Stimulated activated CD4-positive, alpha-beta T cell treated with anti-CD3 and anti-CD28 coated beads, Interleukin-12 subunit alpha, Interleukin-12 subunit beta, amount 100 ng/mL, for 4 hours (primary cell): ENCODE measurements around the gene GABRG3.

Experiments
- DNase-seq: peaks from one replicate; pipeline ENCODE4 v3.0.0-alpha.2; 2020

GABRG3 gene

DNA sequence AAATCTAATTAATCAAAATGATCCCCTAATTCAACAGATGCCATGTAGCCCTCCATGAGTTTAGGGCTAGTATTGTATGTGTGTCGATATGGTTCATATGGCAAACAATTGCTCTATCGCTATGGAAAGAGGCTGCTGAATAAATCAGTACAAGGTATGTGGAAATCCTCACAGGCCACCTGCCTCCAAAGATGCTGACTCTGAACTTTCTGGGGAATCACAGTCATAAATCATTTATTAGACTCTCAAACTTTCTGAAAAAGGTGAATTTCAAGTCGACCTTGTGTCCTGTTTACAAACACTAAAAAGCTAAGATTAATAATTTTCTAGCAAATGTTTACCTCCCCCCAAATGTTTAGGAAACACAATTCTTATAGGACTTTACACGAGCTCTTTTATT is 462.6 kb downstream of the GABRG3 start:
- no peak for DNase-seq

DNA sequence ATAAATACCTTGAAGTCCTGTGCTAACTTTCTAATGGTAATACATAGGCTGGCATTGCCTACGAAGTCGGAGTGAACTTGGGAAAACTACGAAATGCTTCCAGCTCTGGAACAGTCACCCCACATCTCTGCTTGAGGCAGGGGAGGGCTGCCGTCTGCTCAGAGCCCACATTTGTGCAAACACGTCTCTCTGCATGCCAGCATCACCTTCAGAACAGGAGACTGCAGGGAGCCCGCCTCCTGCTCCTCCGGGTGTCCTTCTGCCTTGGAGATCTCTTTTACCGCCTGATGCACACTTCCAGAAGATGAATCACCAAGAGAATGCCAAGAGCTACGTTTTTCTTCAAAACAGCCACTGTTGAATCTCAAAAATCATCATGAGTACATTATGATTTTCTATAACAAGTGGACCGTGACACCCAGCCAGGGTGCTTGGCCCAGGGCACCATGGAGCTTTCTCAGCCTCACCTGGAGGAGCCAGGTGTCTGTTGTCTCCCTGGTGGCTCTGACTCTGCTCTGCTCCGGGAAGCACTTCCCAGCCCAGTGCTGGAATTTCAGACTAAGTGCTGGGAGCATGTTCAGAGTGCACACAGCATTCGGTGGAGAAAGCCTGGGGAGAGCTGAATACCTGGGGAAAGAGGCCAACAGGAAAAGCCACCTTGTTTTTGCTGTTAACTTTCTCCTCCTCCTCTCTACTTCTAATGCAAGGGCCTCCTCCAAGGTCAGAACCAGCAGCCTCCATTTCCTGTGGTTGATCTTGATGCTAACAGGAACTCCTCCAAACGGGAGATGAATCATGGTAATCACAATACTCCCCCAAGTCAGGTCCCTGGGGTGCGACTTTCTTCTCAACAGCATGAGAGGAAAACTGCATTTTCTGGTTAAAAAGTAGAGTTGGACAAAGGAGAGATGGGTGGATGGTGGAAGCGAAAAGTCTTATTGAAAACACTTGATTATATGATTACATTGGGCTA is 467.7 kb downstream of the GABRG3 start:
- no peak for DNase-seq

GRCh38 chr15:27441120-27441519 is 470.1 kb downstream of the GABRG3 start:
- DNase-seq: no peak

DNA sequence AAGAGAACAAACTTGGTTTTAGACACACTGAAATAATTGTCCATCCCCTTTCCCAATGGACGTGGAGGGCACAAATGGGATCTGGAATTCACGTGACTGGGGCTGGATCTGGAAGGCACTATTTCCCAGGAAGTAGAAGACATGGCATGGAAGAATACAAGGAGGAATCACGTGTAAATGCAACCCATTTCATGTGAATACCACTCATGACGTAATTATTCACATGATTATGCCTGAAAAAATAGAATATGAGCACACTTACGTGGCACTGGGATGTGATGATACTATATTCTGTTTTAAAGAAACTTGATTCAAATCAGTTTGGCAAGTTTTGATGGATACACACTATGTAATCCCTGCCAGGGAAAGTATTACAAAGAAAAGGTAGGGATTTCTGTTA is 477.3 kb downstream of the GABRG3 start:
- DNase-seq: no peak

GRCh38 chr15:27448986-27449385 is 478.0 kb downstream of the GABRG3 start:
- DNase-seq: no peak

DNA sequence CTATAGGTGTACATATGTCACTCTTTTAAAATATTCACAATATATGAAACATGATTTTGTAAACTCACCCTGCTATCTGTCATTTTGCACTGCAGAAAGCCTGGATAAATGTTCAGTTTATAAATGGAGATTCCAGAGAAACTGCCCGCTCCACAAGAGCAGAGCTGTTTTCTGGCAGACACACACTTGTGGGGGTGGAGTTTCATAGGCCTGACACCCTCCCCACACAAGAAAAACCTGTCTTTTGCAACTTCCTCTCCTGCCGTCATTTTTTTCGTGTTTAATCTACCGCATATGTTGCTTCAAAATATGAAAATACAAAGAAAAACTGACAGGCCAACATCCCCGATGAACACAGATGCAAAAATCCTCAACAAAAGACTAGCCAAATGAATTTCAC is 479.0 kb downstream of the GABRG3 start:
- DNase-seq: no peak

DNA sequence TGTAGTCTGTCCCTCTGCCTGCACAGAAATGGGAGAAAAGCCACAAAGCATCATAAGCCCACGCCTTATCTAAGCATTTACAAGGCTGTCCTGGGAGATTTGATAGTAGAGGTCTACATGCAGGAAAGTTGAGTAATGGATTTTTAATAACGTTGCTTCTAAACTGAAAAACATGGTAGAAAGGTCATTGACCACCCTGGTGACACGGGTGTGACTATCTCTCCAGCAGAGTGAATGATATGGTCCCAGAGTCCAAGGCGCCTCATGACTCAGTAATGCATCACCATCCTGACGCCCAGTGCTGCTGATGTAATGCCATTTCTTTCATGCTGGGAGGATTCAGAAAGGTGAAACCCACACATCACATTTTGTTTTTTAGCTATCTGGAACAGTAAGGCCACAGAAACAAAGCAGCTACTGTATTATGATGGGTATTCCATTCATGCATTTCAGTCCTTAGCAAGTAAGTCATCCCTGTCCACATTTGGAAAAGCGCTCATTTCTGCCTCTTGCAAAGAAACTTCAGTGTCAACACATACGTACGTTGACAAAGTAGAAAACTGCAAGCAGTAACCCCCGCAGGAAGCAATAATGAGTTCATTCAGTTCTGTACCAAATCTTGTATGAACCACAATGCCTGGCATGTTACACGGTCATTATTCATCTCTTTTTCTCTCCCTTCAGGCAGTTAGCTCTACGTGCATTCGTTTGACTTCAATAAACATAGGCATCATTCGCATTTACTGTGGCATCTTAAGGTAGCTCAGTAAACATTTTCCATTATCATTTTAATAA is 483.5 kb downstream of the GABRG3 start:
- no peak for DNase-seq

GRCh38 chr15:27456807-27457206 is 485.8 kb downstream of the GABRG3 start:
- DNase-seq: no peak

GRCh38 chr15:27457766-27458165 is 486.8 kb downstream of the GABRG3 start:
- DNase-seq: no peak

DNA sequence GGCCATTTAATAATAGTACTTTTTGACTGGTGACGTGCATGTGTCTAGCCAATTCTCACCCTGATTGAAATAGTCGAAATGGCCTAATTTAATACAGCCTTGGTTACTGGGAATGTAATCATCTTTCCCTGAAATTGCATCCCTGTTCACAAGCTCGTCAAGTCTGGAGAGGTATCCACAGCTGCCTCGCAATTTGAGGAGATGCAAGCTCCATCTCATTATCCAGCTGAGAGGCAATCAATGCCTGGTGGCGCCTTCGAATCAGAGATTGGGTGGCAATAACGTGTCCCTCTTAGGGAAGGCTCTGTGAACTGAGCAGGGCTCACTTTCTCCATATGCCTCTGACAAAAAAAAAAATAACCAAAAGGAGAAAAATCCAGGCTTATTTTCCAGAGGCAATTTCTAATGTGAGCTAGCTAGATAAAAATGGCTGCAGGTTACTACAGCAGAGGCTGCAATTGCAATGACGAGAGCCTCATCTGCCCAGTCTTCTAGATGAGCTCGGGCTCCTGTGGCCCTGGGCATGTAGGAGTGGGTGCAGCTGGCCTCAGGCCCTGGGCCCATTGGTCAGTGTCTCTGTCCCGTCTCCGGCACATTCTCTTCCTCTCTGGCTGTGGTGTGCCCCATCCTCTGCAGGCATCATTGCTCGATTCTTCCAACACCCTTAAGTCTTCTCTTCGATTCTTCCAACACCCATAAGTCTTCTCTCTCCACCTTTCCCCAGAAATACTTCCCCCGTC is 487.5 kb downstream of the GABRG3 start:
- no peak for DNase-seq

DNA sequence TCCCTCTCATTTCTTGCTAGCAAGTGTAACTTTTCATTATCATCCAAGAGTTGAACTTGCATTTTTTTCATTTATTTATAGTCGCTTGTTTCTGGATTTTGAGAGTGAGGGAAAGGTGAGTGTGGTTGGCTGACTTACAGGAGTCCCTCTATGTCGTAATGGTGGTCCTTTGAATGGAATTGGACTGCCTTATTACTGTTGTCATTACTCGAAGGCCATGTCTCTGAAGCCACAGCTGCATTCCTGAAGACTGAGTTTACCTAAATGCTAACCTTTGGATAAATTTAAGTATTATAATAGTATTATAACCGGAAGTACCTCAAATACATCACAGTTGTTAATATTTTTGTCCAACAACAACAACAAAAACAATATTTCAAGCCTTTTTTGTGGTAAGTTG is 488.9 kb downstream of the GABRG3 start:
- DNase-seq: no peak

GRCh38 chr15:27461181-27461580 is 490.2 kb downstream of the GABRG3 start:
- DNase-seq: no peak

DNA sequence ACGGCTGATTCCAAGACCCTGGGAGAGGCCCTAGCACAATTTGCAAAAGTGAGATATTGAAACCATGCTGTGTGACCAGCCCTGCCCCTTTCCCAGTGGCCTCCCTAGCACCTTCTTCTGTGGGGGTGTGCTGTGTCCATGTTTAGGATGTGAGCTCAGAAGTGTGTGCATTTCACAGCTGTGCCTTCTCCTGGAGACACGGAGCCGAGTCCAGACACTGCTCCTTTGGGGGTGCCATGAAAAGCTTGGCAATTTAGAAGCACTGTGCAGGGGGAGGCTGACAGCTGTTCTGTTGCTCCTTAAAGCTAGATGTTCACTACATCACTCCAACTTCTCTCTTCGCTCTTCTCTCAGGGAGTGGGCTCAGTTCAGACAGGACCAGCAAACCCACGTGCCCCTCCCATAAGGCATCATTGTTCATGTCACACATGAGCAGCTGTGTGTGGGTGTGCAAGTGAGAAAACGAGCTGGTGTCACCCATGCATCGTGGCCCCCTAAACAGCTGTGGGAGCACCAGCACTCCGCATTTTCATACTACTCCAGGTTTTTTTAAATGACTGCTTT is 492.6 kb downstream of the GABRG3 start:
- no peak for DNase-seq

DNA sequence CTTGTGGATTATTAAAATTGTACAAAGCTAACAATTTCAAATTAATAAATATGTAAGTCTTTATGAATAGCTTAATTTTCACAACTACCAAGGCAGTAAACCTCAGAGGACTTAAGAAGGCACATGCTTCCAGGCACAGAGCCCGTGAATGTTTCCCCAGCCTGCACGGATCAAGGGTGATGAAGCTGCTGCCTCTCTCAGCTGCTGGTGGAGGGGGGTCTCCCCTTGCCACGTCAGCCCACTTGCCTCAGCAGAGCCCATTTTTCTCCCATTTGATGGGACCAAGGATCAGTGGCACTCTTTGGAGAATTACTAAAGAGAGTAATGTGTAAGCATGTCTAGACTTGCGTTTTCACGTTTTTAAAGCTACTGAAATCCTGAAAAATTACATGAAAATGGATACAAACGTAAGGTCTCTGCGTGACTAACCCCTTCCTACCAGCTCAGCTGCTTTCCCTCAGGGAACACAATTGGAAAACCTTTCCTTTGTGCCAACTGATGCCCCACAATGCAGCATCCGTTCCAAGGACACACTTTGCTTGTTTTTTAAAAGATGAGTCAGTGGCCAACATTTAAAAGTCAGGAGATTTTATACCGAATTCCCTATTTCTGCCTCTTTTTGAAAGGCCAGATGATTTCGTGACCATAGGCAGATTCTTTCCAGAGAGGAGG is 494.1 kb downstream of the GABRG3 start:
- no peak for DNase-seq

DNA sequence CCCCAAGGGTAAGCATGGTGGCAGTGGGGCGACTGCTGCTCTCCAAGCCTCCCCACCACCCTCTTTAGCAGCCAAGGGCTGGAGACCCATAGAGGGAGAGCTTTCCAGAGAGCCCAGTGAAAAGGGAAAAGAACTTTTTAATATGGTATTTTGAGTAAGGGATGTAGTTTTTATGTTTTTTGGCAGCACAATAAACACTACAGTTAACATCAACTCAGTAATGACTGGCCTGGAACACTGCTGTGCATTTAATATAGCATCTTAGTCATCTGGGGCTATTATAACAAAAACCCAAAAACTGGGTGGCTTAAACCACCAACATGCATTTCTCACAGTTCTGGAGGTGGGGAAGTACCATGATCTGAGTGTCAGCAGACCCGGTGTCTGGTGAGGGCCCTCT is 495.8 kb downstream of the GABRG3 start:
- no peak for DNase-seq

DNA sequence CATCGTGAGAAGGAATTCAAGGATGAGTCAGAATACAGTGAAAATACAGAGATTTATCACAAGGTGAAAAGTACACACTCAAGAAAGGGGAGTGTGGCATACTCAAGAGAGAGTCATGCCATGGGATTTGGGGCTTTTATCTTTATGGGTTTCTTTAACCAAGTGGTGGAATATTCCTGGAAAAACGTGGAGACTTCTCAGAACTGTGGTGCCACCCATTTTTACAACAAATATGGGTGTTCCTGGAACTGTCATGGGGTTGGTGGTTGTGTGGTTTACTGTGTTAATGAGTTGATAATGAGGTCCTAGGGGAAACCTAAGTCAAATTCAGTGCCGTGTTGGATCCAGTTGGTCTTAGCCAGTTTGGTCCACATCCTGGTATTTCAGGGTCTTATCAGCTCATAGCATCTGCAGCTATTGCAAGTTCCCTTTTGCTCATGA is 497.2 kb downstream of the GABRG3 start:
- no peak for DNase-seq

DNA sequence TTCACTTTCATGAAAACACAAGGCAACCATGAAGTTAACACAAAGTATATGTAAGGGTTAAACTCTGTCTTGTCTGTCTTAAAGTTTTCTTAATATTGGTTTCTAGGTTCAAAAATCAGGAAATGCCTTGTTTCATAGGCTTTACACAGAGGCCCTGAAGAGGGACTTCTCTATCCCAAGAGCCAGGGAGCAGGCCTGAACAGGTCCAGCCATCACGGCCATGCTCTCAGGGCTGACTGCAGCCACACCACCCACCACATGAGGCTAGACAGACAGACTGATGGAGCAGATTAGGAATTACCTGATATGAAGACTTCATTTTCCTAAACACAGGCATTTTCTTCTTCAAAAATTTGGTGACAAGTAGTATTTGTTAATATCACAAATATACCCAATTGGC is 502.9 kb downstream of the GABRG3 start:
- DNase-seq: no peak

DNA sequence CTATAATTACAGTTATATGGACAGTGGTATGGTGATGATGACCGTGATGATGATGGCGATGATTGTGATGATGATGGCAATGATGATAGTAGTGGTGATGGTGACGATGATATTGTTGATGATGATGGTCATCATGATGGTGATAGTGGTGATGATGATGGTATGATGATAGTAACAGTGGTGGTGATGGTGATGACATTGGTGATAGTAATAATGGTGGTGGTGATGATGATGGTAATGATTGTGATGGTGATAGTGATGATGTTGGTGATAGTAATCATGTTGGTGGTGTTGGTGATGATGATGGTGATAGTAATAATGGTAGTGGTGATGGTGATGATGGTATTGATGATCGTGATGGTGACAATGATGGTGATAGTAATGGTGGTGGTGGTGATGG is 504.4 kb downstream of the GABRG3 start:
- no peak for DNase-seq

- no peak for DNase-seq
These were observed 508.5 kb downstream of the GABRG3 start for GRCh38 chr15:27479296-27480140.

- DNase-seq: no peak
These were observed 509.2 kb downstream of the GABRG3 start for GRCh38 chr15:27480141-27480530.

- no peak for DNase-seq
These were observed 509.7 kb downstream of the GABRG3 start for GRCh38 chr15:27480642-27481041.
